Stomach (tissue), 9 donors: ENCODE data around the gene CACNG6. TPM values are rescaled to one million over a fixed set of nuclear protein-coding genes. Genes with fewer than 3 reads are reported as not detected.

Experiments
- DNase-seq, 2 donors: peaks; one replicate each; pipeline versions ENCODE4 v3.0.0 to v3.0.0-alpha.2; 2013 to 2019
- H3K27ac ChIP-seq, 5 donors: fragments of 200-600 bp in 4 of 5; sonication (generic) in 4 of 5; one replicate each; pipeline ENCODE4 v1.5.1; 2013 to 2019; ENCODE audit warnings: mild to moderate bottlenecking in 1 of 5, moderate library complexity in 1 of 5
- H3K27me3 ChIP-seq, 3 donors: fragments of 200-600 bp; sonication (generic); one replicate each; pipeline ENCODE4 v1.5.1; 2017 to 2019; ENCODE audit warnings: mixed run types in 1 of 3
- H3K36me3 ChIP-seq, 4 donors: fragments of 200-600 bp; sonication (generic); 1 replicate in 3 of 4; 2 replicates in 1 of 4; pipeline ENCODE4 v1.5.1; 2016 to 2019
- H3K4me1 ChIP-seq, 4 donors: fragments of 200-600 bp; sonication (generic); one replicate each; pipeline ENCODE4 v1.5.1; 2016 to 2019
- H3K4me3 ChIP-seq, 4 donors: fragments of 200-600 bp; sonication (generic) in 3 of 4; one replicate each; pipeline ENCODE4 v1.5.1; 2016 to 2019; ENCODE audit warnings: mild to moderate bottlenecking in 1 of 4
- H3K9me3 ChIP-seq, 4 donors: fragments of 200-600 bp; sonication (generic); one replicate each; pipeline ENCODE4 v1.5.1; 2016 to 2019
- EP300 ChIP-seq: sonication (generic); formaldehyde crosslinking; IDR thresholded peaks from one replicate; pipeline ENCODE4 v1.6.1; 2017; ENCODE audit warnings: antibody characterized with exemption
- POLR2A ChIP-seq, 4 donors: fragments of 450-650 bp; IDR thresholded peaks; one replicate each; pipeline ENCODE4 v1.6.1; 2016; ENCODE audit warnings: antibody characterized with exemption in 4 of 4, control low read depth in 2 of 4, mild to moderate bottlenecking in 1 of 4, moderate library complexity in 1 of 4
- POLR2AphosphoS5 ChIP-seq, 3 donors: sonication (generic); formaldehyde crosslinking; IDR thresholded peaks; one replicate each; pipeline ENCODE4 v1.6.1; 2016; ENCODE audit warnings: antibody characterized with exemption in 3 of 3
- WGBS, 5 donors: extraction: QIAGEN DNeasy Blood & Tissue Kit in 3 of 5; methylation state at CpG; one replicate each; pipeline versions ENCODE4 v1.1.5 to v1.1.7; 2013 to 2018; 5-methylcytosine and 5-hydroxymethylcytosine counted together
- intact Hi-C: fragments of 100-400 bp; cut with DNase I; formaldehyde crosslinking; loops from one replicate; pipeline ENCODE4 v1.15.1; 2023; ENCODE audit warnings: low total_unique reads
- polyA plus RNA-seq, 3 donors: library from polyadenylated mRNA; stranded (reverse); fragments of 200-250 nt; gene quantifications; one replicate each; pipeline ENCODE4 v1.2.3, GENCODE V29; 2013
- total RNA-seq, 5 donors: library from RNA; depleted of rRNA; stranded (reverse); fragments of >200 nt; gene quantifications; one replicate each; pipeline versions ENCODE4 v1.1.0 to v1.2.3, GENCODE V29; 2014 to 2016
- TF ChIP-seq, protein P1 (sequence below), 7 experiments: fragments of 450-650 bp in 4 of 7; fragments of 200-600 bp in 3 of 7; sonication (generic) in 3 of 7; IDR thresholded peaks; one replicate each; pipeline ENCODE4 v1.5.1; 2016 to 2019; ENCODE audit warnings: antibody characterized with exemption in 7 of 7, control low read depth in 2 of 7, mild to moderate bottlenecking in 1 of 7
- donor health status: healthy with polysubstance abuse.
- donor health status: Bipolar disorder and iron deficiency.
- donor health status: healthy.

The CACNG6 gene
- total and polyA plus RNA-seq, 8 donors = 0.13 to 0.58 (median 0.46) TPM; not detected in 5

GRCh38 chr19:53961523-53962356, 29.7 kb upstream of the CACNG6 start:
- TF ChIP-seq EP300 (no peak), POLR2A (IDR thresholded peaks at IDR 0.05) (no peak)
- TF ChIP-seq, protein P1, sequence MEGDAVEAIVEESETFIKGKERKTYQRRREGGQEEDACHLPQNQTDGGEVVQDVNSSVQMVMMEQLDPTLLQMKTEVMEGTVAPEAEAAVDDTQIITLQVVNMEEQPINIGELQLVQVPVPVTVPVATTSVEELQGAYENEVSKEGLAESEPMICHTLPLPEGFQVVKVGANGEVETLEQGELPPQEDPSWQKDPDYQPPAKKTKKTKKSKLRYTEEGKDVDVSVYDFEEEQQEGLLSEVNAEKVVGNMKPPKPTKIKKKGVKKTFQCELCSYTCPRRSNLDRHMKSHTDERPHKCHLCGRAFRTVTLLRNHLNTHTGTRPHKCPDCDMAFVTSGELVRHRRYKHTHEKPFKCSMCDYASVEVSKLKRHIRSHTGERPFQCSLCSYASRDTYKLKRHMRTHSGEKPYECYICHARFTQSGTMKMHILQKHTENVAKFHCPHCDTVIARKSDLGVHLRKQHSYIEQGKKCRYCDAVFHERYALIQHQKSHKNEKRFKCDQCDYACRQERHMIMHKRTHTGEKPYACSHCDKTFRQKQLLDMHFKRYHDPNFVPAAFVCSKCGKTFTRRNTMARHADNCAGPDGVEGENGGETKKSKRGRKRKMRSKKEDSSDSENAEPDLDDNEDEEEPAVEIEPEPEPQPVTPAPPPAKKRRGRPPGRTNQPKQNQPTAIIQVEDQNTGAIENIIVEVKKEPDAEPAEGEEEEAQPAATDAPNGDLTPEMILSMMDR (IDR thresholded peaks at IDR 0.05) = no peak
- Histone ChIP-seq H3K9me3 (peaks cover 0 to 4% (median 0%) of the 10 kb centered on the region in 4 donors), H3K27me3 (peaks cover 25 to 100% (median 81%) of the 10 kb centered on the region in 3 donors), H3K36me3 (no peaks in the 10 kb centered on the region), H3K4me1 (peaks cover 0 to 9% (median 3%) of the 10 kb centered on the region in 4 donors), H3K27ac (no peak overlapping the region), H3K4me3 (no peak overlapping the region)
- 2 to 6% (median 4%) methylated on average over 21 to 32 of the region's 32 CpGs for WGBS, 5 donors
- intact Hi-C loops = no loop called here
- DNase-seq = no peak

DNA sequence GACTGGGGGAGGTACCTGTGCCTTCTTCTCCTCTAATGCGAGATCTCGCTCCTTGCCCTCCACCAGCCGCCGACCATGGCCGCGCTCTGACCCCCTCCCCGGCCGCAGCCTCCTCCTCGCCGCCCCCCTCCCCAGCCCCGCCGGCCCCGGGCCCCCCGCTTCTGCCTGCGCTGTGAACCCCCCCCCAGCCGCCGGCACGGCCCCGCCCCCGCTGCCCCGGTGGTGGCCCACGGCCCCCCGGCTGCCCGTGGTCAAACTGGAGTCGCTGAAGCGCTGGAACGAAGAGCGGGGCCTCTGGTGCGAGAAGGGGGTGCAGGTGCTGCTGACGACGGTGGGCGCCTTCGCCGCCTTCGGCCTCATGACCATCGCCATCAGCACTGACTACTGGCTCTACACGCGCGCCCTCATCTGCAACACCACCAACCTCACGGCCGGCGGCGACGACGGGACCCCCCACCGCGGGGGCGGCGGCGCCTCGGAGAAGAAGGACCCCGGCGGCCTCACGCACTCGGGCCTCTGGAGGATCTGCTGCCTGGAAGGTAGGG, 28.5 kb upstream of the CACNG6 start, which contains the start of gene CACNG8:
CACNG8 (plus strand) TSS at position 51 of the 545 bp plus-strand sequence.
- Histone ChIP-seq H3K4me1 (peaks cover 0 to 9% (median 3%) of the 10 kb centered on the region in 4 donors), H3K36me3 (no peaks in the 10 kb centered on the region), H3K4me3 (no peak within 1 kb of the TSS), H3K27me3 (peaks cover 25 to 98% (median 69%) of the 10 kb centered on the region in 3 donors), H3K27ac (no peak within 1 kb of the TSS), H3K9me3 (peaks cover 0 to 4% (median 0%) of the 10 kb centered on the region in 4 donors)
- TF ChIP-seq POLR2AphosphoS5 (IDR thresholded peaks at IDR 0.05) = no peak
- TF ChIP-seq, protein P1 (IDR thresholded peaks at IDR 0.05) = no peak
- TF ChIP-seq POLR2A (IDR thresholded peaks at IDR 0.05) = no peak
- TF ChIP-seq EP300 = no peak
- 5 to 10% (median 5%) methylated on average over 10 to 53 of the region's 55 CpGs for WGBS, 5 donors
- no peak for DNase-seq
- intact Hi-C loops = no loop called here

DNA sequence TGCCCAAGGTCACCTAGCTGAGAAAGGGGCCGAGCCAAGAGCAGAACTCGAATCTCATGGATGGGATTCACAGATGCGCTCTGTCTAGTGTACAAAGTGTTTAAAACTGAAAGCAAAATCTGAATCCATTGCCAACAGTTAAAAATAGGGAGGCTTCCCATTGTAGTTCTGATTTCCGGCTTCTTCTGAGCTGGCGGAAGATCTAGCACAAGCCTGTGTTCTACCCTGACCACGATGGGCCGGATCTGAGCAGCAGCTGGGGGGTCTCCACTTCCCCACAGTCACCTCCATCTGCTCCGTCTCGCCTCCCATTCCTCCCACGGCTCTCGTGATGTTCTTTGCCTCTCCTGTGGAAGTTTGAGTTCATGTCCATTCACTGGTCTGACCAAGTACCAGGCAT, 26.3 kb upstream of the CACNG6 start:
- H3K36me3 ChIP-seq = no peaks in the 10 kb centered on the region
- H3K9me3 ChIP-seq = peaks cover 0 to 4% (median 0%) of the 10 kb centered on the region in 4 donors
- no peak for DNase-seq
- H3K27me3 ChIP-seq = peaks cover 20 to 94% (median 47%) of the 10 kb centered on the region in 3 donors
- WGBS, 5 donors = 55 to 72% (median 65%) methylated on average over 11 of the region's 11 CpGs
- intact Hi-C loops = no loop called here
- TF ChIP-seq POLR2AphosphoS5 (IDR thresholded peaks at IDR 0.05) = no peak
- no peak for TF ChIP-seq EP300
- TF ChIP-seq, protein P1 (IDR thresholded peaks at IDR 0.05) = no peak
- no peak for TF ChIP-seq POLR2A (IDR thresholded peaks at IDR 0.05)
- H3K4me1 ChIP-seq = peaks cover 0 to 9% (median 3%) of the 10 kb centered on the region in 4 donors
- H3K4me3 ChIP-seq = no peak overlapping the region
- H3K27ac ChIP-seq = no peak overlapping the region

GRCh38 chr19:53966931-53967330, 24.5 kb upstream of the CACNG6 start:
- no peak for DNase-seq
- TF ChIP-seq POLR2A (IDR thresholded peaks at IDR 0.05) (no peak), POLR2AphosphoS5 (IDR thresholded peaks at IDR 0.05) (no peak), EP300 (no peak)
- TF ChIP-seq, protein P1 (IDR thresholded peaks at IDR 0.05) = no peak
- H3K27ac ChIP-seq = no peak overlapping the region
- intact Hi-C loops = no loop called here
- H3K4me1 ChIP-seq = peaks cover 0 to 9% (median 3%) of the 10 kb centered on the region in 4 donors
- no peaks in the 10 kb centered on the region for H3K36me3 ChIP-seq
- peaks cover 10 to 85% (median 30%) of the 10 kb centered on the region in 3 donors for H3K27me3 ChIP-seq
- H3K9me3 ChIP-seq = peaks cover 0 to 4% (median 0%) of the 10 kb centered on the region in 4 donors
- WGBS, 5 donors = 53 to 75% (median 69%) methylated on average over 7 of the region's 7 CpGs
- no peak overlapping the region for H3K4me3 ChIP-seq
